ENCODE results near the gene SH3GL1.

The SH3GL1 gene

GRCh38 chr19:4400135-4400936 is at the start of gene SH3GL1:
SH3GL1 (minus strand) TSS chr19:4400547; CDS start chr19:4400368, 179 bp downstream.
- DNase-seq: peak; percentile 83

- no peak for DNase-seq
These were observed 49.3 kb upstream of the SH3GL1 start for GRCh38 chr19:4449639-4450028.

- DNase-seq: no peak
These were observed 48.8 kb upstream of the SH3GL1 start for GRCh38 chr19:4449022-4449638.

- DNase-seq: no peak
These were observed 48.0 kb upstream of the SH3GL1 start for GRCh38 chr19:4448147-4448985.

GRCh38 chr19:4447327-4448146 is 47.2 kb upstream of the SH3GL1 start:
- DNase-seq: no peak

GRCh38 chr19:4446704-4447200 is 46.4 kb upstream of the SH3GL1 start:
- DNase-seq: no peak

- no peak for DNase-seq
These were observed 45.8 kb upstream of the SH3GL1 start for GRCh38 chr19:4445963-4446703.

- no peak for DNase-seq
These were observed 44.7 kb upstream of the SH3GL1 start for GRCh38 chr19:4444765-4445741.

- no peak for DNase-seq
These were observed 43.8 kb upstream of the SH3GL1 start for GRCh38 chr19:4443966-4444764.

- DNase-seq: no peak
These were observed 42.8 kb upstream of the SH3GL1 start for GRCh38 chr19:4443188-4443587.

GRCh38 chr19:4442819-4443146 is 42.4 kb upstream of the SH3GL1 start:
- DNase-seq: no peak

GRCh38 chr19:4441994-4442818 is 41.9 kb upstream of the SH3GL1 start:
- no peak for DNase-seq

- DNase-seq: no peak
These were observed 38.9 kb upstream of the SH3GL1 start for GRCh38 chr19:4439243-4439642.

GRCh38 chr19:4437103-4437502 is 36.8 kb upstream of the SH3GL1 start:
- DNase-seq: no peak

- no peak for DNase-seq
These were observed 35.9 kb upstream of the SH3GL1 start for GRCh38 chr19:4436231-4436630.

GRCh38 chr19:4434391-4434790 is 34.0 kb upstream of the SH3GL1 start:
- DNase-seq: no peak

- no peak for DNase-seq
These were observed 32.7 kb upstream of the SH3GL1 start for GRCh38 chr19:4432918-4433506.

Measured in T1000 (cell line).